IMR-90 (cell line): ENCODE measurements around the gene SEC16B. TPM values are rescaled to one million over a fixed set of nuclear protein-coding genes. Genes with fewer than 3 reads are reported as not detected.

Experiments
- ATAC-seq: fragments of 200-7000 bp; cut with Tn5 transposase; 2 replicates; pipeline ENCODE4 v1.9.1; 2020; ENCODE audit warnings: low read depth, mild to moderate bottlenecking, moderate library complexity
- BruUV-seq: library from RNA; stranded (reverse); fragments of 400-500 nt; replicated peaks from 2 replicates; lab custom pipeline; 2021; lab: Mats Ljungman, UMichigan
- CTCF ChIA-PET: fragments of 300-600 bp; formaldehyde crosslinking; extraction: SDS; loops from one replicate; lab custom pipeline; 2021; ENCODE audit warnings: antibody characterized with exemption; lab: Yijun Ruan, JAX
- POLR2A ChIA-PET: fragments of 300-600 bp; sonication (Branson Sonifier 250); formaldehyde crosslinking; loops from one replicate; lab custom pipeline; 2022; ENCODE audit warnings: antibody characterized with exemption; ENCODE audit not compliant: unreplicated experiment; lab: Charles Lee
- DNase-seq: peaks from one replicate; pipeline ENCODE4 v3.0.0; 2013
- H2AFZ ChIP-seq: replicated peaks from 2 replicates; pipeline ENCODE3; 2013; ENCODE audit warnings: low read length, mild to moderate bottlenecking; ENCODE audit not compliant: poor library complexity
- H2AK5ac ChIP-seq: 2 replicates; pipeline ENCODE4 v1.6.1; 2013; ENCODE audit warnings: low read depth, low read length, inconsistent platforms
- H2AK9ac ChIP-seq: replicated peaks from 2 replicates; pipeline ENCODE3; 2013; ENCODE audit warnings: mild to moderate bottlenecking, low read depth, low read length, moderate library complexity; ENCODE audit not compliant: poor library complexity
- H2BK120ac ChIP-seq: 2 replicates; pipeline ENCODE4 v1.6.1; 2013; ENCODE audit warnings: low read depth, low read length, inconsistent platforms
- H2BK15ac ChIP-seq: 3 replicates; pipeline ENCODE4 v1.6.1; 2013; ENCODE audit warnings: low read depth, low read length, inconsistent platforms
- H2BK20ac ChIP-seq: 2 replicates; pipeline ENCODE4 v1.6.1; 2013; ENCODE audit warnings: low read depth, mild to moderate bottlenecking, inconsistent platforms, low read length, moderate library complexity
- H2BK5ac ChIP-seq: 2 replicates; pipeline ENCODE4 v1.6.1; 2013; ENCODE audit warnings: mild to moderate bottlenecking, low read depth, low read length, inconsistent platforms; ENCODE audit not compliant: poor library complexity, severe bottlenecking
- H3K14ac ChIP-seq: replicated peaks from 2 replicates; pipeline ENCODE4 v1.6.1; 2013; ENCODE audit warnings: low read depth, low read length, inconsistent platforms
- H3K18ac ChIP-seq: 2 replicates; pipeline ENCODE4 v1.6.1; 2013; ENCODE audit warnings: low read depth, low read length, control low read depth
- H3K23ac ChIP-seq: 2 replicates; pipeline ENCODE4 v1.6.1; 2013; ENCODE audit warnings: low read depth, low read length, inconsistent platforms
- H3K27ac ChIP-seq: 2 replicates; pipeline ENCODE4 v1.5.1; 2013; ENCODE audit warnings: mild to moderate bottlenecking, control low read depth, low read length; ENCODE audit not compliant: insufficient read depth
- H3K27me3 ChIP-seq: 2 replicates; pipeline ENCODE4 v1.6.1; 2013; ENCODE audit warnings: low read length; ENCODE audit not compliant: control insufficient read depth, insufficient read depth
- H3K36me3 ChIP-seq: 2 replicates; pipeline ENCODE4 v1.6.1; 2013; ENCODE audit warnings: low read length, mixed read lengths; ENCODE audit not compliant: control insufficient read depth, insufficient read depth
- H3K4ac ChIP-seq: 2 replicates; pipeline ENCODE4 v1.6.1; 2013; ENCODE audit warnings: low read depth, low read length, inconsistent platforms
- H3K4me1 ChIP-seq: 2 replicates; pipeline ENCODE4 v1.6.1; 2013; ENCODE audit warnings: low read length, mixed read lengths; ENCODE audit not compliant: control insufficient read depth, insufficient read depth
- H3K4me2 ChIP-seq: 2 replicates; pipeline ENCODE4 v1.6.1; 2013; ENCODE audit warnings: low read depth, mild to moderate bottlenecking, control low read depth, low read length, moderate library complexity
- H3K4me3 ChIP-seq: 2 replicates; pipeline ENCODE4 v1.5.1; 2013; ENCODE audit warnings: low read depth, mild to moderate bottlenecking, control low read depth, low read length, moderate library complexity; ENCODE audit not compliant: insufficient read depth
- H3K56ac ChIP-seq: 2 replicates; pipeline ENCODE4 v1.6.1; 2013; ENCODE audit warnings: low read length, inconsistent platforms; ENCODE audit not compliant: insufficient read depth; ENCODE audit errors: extremely low read depth
- H3K79me1 ChIP-seq, 2 experiments: 2 replicates each; pipeline ENCODE4 v1.6.1; 2013; ENCODE audit warnings: low read length in 2 of 2, inconsistent platforms in 1 of 2, low read depth in 1 of 2
- H3K9ac ChIP-seq: 2 replicates; pipeline ENCODE4 v1.6.1; 2013; ENCODE audit warnings: low read depth, low read length, control low read depth
- H3K9me1 ChIP-seq: 2 replicates; pipeline ENCODE4 v1.6.1; 2013; ENCODE audit warnings: low read length, inconsistent platforms; ENCODE audit not compliant: insufficient read depth
- H3K9me3 ChIP-seq: 2 replicates; pipeline ENCODE4 v1.6.1; 2013; ENCODE audit warnings: low read length; ENCODE audit not compliant: control insufficient read depth, insufficient read depth
- H4K20me1 ChIP-seq: 2 replicates; pipeline ENCODE4 v1.6.1; 2013; ENCODE audit warnings: low read length, inconsistent platforms; ENCODE audit not compliant: insufficient read depth
- H4K5ac ChIP-seq: 2 replicates; pipeline ENCODE4 v1.6.1; 2013; ENCODE audit warnings: mild to moderate bottlenecking, low read depth, low read length, control low read depth
- H4K8ac ChIP-seq, 2 experiments: 2 replicates each; pipeline ENCODE4 v1.6.1; 2013; ENCODE audit warnings: low read depth in 2 of 2, low read length in 2 of 2, control low read depth in 1 of 2, inconsistent platforms in 1 of 2
- H4K91ac ChIP-seq: 2 replicates; pipeline ENCODE4 v1.6.1; 2013; ENCODE audit warnings: low read depth, low read length, inconsistent platforms; ENCODE audit not compliant: insufficient read depth
- BHLHE40 ChIP-seq: fragments of 150-350 bp; IDR thresholded peaks from 2 replicates; pipeline ENCODE4 v1.6.1; 2016; ENCODE audit warnings: mild to moderate bottlenecking, low read depth, low read length
- CEBPB ChIP-seq: IDR thresholded peaks from 2 replicates; pipeline ENCODE4 v1.6.1; 2012; ENCODE audit warnings: low read depth, low read length, improper control_type of control experiment
- CHD1 ChIP-seq: IDR thresholded peaks from 2 replicates; pipeline ENCODE4 v1.6.1; 2012; ENCODE audit warnings: low read depth, low read length, improper control_type of control experiment
- CTCF ChIP-seq: conservative IDR thresholded peaks from 2 replicates; pipeline ENCODE4 v1.5.1; 2012; ENCODE audit warnings: mild to moderate bottlenecking, low read depth, low read length, improper control_type of control experiment
- ELK1 ChIP-seq: fragments of 150-350 bp; IDR thresholded peaks from 2 replicates; pipeline ENCODE4 v1.6.1; 2016; ENCODE audit warnings: low read depth, mild to moderate bottlenecking, low read length, moderate library complexity, borderline replicate concordance
- FOS ChIP-seq: fragments of 150-350 bp; IDR thresholded peaks from 2 replicates; pipeline ENCODE4 v1.6.1; 2016; ENCODE audit warnings: low read depth, low read length
- MAFK ChIP-seq: IDR thresholded peaks from 2 replicates; pipeline ENCODE4 v1.6.1; 2012; ENCODE audit warnings: low read depth, low read length, improper control_type of control experiment
- MAZ ChIP-seq: IDR thresholded peaks from 2 replicates; pipeline ENCODE4 v1.6.1; 2012; ENCODE audit warnings: low read depth, mild to moderate bottlenecking, low read length, improper control_type of control experiment, moderate library complexity, borderline replicate concordance
- MXI1 ChIP-seq: IDR thresholded peaks from 2 replicates; pipeline ENCODE4 v1.6.1; 2012; ENCODE audit warnings: low read depth, mild to moderate bottlenecking, low read length, moderate library complexity, borderline replicate concordance
- NFE2L2 ChIP-seq: fragments of 150-350 bp; IDR thresholded peaks from 2 replicates; pipeline ENCODE4 v1.6.1; 2016; ENCODE audit warnings: low read depth, mild to moderate bottlenecking, low read length
- POLR2A ChIP-seq: IDR thresholded peaks from 2 replicates; pipeline ENCODE4 v1.6.1; 2012; ENCODE audit warnings: mild to moderate bottlenecking, low read depth, low read length
- RAD21 ChIP-seq: IDR thresholded peaks from 2 replicates; pipeline ENCODE4 v1.6.1; 2012; ENCODE audit warnings: low read length, improper control_type of control experiment
- RCOR1 ChIP-seq: IDR thresholded peaks from 2 replicates; pipeline ENCODE4 v1.6.1; 2012; ENCODE audit warnings: mild to moderate bottlenecking, low read length, improper control_type of control experiment; ENCODE audit not compliant: insufficient replicate concordance
- RFX5 ChIP-seq: IDR thresholded peaks from 2 replicates; pipeline ENCODE4 v1.8.0; 2012; ENCODE audit warnings: low read depth, mild to moderate bottlenecking, low read length, moderate library complexity
- SMC3 ChIP-seq: fragments of 150-350 bp; IDR thresholded peaks from 2 replicates; pipeline ENCODE4 v1.6.1; 2016; ENCODE audit warnings: low read depth, mild to moderate bottlenecking, antibody characterized with exemption, low read length, moderate library complexity
- USF2 ChIP-seq: fragments of 150-350 bp; IDR thresholded peaks from 2 replicates; pipeline ENCODE4 v1.6.1; 2017; ENCODE audit warnings: mild to moderate bottlenecking, antibody characterized with exemption, low read length, low read depth
- WGBS, 2 experiments: methylation state at CpG; one replicate each; pipeline versions ENCODE4 v1.1.5 to v1.1.7; 2013; ENCODE audit warnings: missing lambda C conversion rate in 2 of 2; ENCODE audit not compliant: insufficient read length in 1 of 2; ENCODE audit errors: extremely low coverage in 2 of 2; 5-methylcytosine and 5-hydroxymethylcytosine counted together
- dilution Hi-C: fragments of 300-500 bp; cut with HindIII; formaldehyde crosslinking; loops from one replicate; pipeline ENCODE4 v1.14.3; 2018; ENCODE audit warnings: low sequenced_read_pairs; ENCODE audit not compliant: unreplicated experiment
- in situ Hi-C: fragments of 300-500 bp; cut with MboI; formaldehyde crosslinking; loops from 3 replicates; pipeline ENCODE4 v1.14.3; 2019; ENCODE audit warnings: low sequenced_read_pairs, inconsistent platforms, mixed read lengths
- intact Hi-C: fragments of 100-400 bp; cut with micrococcal nuclease; formaldehyde crosslinking; loops from 2 replicates; pipeline ENCODE4 v1.10.0; 2022
- polyA plus RNA-seq, 3 experiments: library from polyadenylated mRNA; depleted of rRNA; stranded (reverse); fragments of >200 nt; gene quantifications; 2 replicates each; pipeline ENCODE4 v1.2.3, GENCODE V29; 2012; ENCODE audit warnings: low replicate concordance in 1 of 3
- total RNA-seq: library from RNA; depleted of rRNA; stranded (reverse); fragments of >200 nt; gene quantifications from 2 replicates; pipeline ENCODE4 v1.2.3, GENCODE V29; 2012

The SEC16B gene
- total and polyA plus RNA-seq, 2 of the 4 experiments (the other 2 are of a cell fraction): 4.3 TPM

GRCh38 chr1:177947623-177948022 is 22.2 kb downstream of the SEC16B start:
- CTCF ChIA-PET: interaction anchor here (0.6 to 4.1 kb wide), 8 partner anchors 8 to 1049 kb away, joined by 3 to 21 read pairs (median 3); no protein-coding TSS in a partner anchor
- intact Hi-C loops: loop anchor here (1.0 to 10.0 kb wide), 7 partner anchors 145 to 1383 kb away; no protein-coding TSS in a partner anchor
- Histone ChIP-seq H2BK120ac (no peak overlapping the region), H3K27me3 (no peaks in the 10 kb centered on the region), H3K27ac (no peak overlapping the region), H2AK9ac (no peak overlapping the region), H3K56ac (no peak overlapping the region), H2BK20ac (no peak overlapping the region), H3K23ac (no peak overlapping the region), H3K18ac (no peak overlapping the region), H2AFZ (no peak overlapping the region), H4K8ac (no peak overlapping the region), H2BK5ac (no peak overlapping the region), H3K4me1 (no peaks in the 10 kb centered on the region; the same call in 1 of the 2 replicates), H3K14ac (no peak overlapping the region), H3K36me3 (no peaks in the 10 kb centered on the region), H3K9ac (no peak overlapping the region), H3K4me3 (no peak overlapping the region), H2BK15ac (no peak overlapping the region), H4K20me1 (no peaks in the 10 kb centered on the region), H3K4ac (no peak overlapping the region), H3K9me3 (no peaks in the 10 kb centered on the region), H4K91ac (no peak overlapping the region), H2AK5ac (no peak overlapping the region), H3K9me1 (no peaks in the 10 kb centered on the region), H3K79me1 (no peaks in the 10 kb centered on the region), H4K5ac (no peak overlapping the region), H3K4me2 (no peak overlapping the region)
- BruUV-seq: no TSS peak
- dilution Hi-C loops: no loop called here
- in situ Hi-C loops: no loop called here
- TF ChIP-seq FOS: no peak
- TF ChIP-seq USF2: no peak
- no peak for TF ChIP-seq RCOR1
- TF ChIP-seq CTCF: no peak
- TF ChIP-seq CHD1: no peak
- no peak for TF ChIP-seq SMC3
- no peak for TF ChIP-seq MAFK
- TF ChIP-seq NFE2L2: no peak
- TF ChIP-seq CEBPB: no peak
- no peak for TF ChIP-seq ELK1
- TF ChIP-seq MAZ: no peak
- no peak for TF ChIP-seq MXI1
- no peak for TF ChIP-seq RFX5
- TF ChIP-seq BHLHE40: no peak
- TF ChIP-seq RAD21: no peak
- TF ChIP-seq POLR2A: no peak
- DNase-seq (no peak), ATAC-seq (no peak)
- POLR2A ChIA-PET: no interaction called here
- WGBS, 2 experiments: no CpG with 5 or more reads among the region's 7 CpGs
